Stimulated activated CD8-positive, alpha-beta memory T cell treated with anti-CD3 and anti-CD28 coated beads, Interleukin-7, amount 100 ng/mL, for 24 hours (primary cell): ENCODE data around the gene DPF3.

Experiments used
- DNase-seq: peaks from one replicate; pipeline ENCODE4 v3.0.0-alpha.2; 2020; ENCODE audit warnings: low read depth

The DPF3 gene

DNA sequence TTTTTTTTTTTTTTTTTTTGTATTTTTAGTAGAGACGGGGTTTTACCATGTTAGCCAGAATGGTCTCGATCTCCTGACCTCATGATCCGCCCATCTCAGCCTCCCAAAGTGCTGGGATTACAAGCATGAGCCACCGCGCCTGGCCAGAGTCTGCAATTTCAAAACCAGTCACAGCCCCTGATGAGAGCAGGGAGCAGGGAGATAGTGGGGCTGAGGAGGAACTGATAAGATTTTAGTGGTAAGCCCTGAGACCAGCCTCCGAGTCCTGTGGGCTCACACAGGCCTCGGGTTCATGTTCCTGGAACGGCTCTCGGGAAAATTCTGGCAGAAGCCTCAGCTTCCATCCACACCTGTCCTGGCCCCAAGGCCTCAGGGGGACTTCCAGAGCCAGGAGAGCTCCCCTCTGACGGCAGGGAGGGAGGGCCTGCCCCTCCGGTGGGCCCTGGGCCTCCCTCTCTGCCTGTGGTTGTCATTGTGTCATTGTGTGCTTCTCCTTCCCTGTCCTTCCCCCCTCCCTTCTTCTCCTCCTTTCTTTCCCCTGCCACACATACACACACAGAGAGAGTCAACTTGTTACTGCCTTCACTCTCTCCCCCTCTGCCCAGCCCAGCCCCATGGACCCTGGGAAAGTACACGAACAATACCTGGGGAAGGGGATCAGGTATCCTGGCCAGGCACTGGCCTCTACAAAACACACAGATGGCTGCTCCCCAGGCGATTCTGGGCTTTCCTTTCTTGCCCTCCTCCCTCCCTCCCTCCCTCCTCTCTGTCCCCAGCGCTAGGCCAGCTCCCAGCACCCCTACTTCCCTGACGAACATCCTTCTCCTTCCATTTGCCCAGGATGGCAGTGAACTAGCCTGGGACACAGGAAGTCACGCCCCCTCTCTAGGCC, 294.1 kb downstream of the DPF3 start:
- no peak for DNase-seq

DNA sequence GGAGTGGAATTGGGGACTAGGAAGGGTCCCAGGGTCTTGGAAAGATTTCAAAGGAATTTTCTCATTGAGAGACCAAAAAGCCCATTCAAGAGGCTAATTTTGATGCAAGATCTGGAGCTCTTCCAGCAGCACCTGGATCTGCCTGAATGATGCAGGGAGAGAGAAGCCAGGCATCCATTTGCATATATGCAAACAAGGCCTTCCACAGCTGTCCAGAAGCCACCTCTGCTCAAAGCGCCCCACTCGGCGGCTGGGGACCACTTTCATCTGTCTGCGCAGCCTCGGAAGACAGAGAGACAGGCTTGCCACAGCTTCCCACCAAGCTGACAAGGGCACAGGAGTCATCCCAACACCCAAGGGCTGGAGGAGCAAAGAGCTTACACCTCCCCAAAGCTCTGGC, 295.6 kb downstream of the DPF3 start:
- DNase-seq = no peak

DNA sequence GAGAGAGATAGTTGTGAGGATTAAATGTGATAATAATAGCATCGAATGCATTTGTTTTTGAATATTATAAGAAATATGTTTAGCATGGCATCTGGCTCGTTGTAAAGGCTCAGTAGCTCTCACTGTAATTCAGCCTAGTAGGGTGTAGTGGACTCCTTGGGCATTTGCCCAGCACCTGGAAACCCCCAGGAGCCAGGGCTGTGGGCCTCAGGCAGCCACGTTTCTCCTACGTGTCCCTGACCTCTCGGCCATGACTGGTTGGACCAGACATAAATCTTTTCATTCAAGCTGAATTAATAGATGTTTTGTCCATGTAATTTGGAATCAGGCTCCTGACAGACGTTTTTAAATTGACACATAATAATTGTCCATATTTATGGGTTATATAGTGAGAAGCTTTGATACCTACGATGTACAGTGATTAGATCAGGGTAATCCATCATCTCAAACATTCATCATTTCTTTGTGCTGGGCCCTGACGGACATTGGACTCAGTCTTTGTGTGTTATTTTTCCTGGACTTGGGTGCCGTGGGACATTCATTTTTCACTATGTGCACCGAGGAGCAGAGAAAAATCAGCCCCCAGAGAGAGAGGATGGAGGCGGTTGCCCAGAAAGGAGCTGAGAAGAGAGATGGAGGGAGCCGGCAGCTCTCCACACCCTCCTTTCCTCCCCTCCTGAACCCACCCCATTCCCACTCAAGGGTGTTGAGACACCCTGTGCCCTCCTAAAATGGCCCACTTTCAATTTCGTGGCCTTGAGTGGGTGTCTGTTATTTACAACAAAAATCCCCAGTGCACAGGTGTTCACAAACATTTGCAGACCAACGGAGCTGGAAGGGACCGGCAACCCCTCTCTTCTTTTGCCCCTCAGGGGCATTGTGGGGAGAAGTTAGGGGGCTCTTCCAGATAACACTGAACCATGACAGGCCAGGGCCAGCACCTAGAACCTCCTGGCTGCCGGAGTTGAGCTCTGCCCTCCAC, 296.4 kb downstream of the DPF3 start:
- no peak for DNase-seq

DNA sequence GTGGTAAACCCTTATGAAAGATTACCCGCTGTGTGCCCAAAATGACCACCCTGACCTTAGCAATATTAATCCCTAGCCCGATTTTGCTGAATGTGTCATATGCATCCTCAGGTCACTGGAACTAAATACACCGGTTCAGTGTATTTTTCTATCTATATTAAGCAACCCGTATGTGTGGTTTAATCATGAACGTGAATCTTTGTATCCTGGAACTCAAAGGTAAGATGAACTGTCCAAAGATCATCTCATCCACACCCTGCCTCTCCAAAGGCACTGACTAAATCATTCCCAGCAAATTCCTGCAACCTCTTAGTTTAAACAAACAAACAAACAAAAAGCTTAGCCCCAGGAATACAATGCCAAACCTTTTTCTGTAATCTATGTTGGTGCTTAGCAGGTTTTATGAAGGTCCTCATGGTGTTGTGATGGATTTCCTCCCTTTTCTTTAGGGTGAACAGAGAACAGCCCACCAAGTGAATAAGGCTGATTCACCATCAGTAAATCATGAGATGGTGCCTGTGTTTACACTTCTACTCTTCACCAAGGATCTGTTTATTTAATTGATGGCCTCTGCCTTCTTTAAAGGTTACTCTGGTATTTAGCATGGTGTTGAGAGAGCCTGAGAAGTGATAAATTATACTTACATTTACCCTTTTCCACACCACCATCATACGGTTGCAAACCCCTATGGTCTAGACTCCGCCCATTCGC, 298.6 kb downstream of the DPF3 start:
- DNase-seq = no peak

DNA sequence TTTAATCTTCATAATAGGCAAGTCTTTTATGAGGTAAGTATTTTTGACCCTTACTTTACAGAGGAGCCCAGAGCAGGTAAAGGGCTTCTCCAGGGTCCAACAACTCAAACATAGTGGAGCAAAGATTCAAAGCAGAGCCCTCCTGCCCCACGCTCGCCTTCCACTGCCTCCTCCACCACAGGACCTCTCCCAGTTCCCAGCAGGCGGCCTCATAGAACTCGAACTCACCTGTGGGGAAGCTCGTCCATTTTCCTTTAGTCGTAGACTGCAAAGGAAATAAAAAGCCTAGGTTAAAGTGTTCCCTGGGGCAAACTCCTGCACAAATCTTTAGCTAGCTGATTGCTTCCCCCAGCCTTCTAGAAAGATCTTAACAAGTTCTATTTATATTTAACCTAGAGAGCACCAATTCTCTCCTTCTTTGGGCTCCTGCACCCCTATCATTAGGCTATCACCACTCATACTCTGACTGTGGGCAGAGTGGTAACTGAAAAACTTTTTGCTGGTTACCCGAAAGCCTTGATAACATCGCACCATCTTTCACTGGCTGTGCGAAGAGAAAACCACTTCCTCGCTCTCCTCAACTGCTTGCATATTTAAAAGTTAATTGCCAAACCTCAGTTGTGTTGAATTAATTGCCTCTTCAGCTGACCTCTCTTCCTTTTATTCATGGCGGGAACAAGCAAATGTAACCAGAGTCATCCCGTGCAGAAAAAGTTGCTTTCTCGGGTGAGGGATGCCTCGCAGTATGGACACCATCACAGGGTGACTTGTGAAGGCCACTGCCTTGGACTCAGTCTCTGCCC, 299.6 kb downstream of the DPF3 start:
- no peak for DNase-seq

DNA sequence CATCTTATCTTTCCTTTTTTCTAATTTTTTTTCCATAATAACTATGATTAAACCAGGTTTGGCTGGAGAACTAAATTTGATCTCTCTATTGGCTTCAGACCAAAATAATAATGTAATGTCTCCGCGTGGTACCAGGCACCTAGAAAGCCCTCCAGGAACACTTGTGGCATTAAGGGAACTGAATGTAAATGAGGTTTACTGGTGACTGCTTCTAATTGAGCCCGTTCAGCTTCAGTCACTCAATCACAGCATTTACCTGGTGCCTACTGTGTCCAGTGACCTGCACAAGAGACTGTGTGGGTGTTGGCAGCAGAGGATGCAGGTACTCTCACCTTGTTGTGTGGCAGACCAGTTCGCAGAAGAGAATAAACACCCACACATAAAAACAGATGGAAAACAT, 302.5 kb downstream of the DPF3 start:
- no peak for DNase-seq

DNA sequence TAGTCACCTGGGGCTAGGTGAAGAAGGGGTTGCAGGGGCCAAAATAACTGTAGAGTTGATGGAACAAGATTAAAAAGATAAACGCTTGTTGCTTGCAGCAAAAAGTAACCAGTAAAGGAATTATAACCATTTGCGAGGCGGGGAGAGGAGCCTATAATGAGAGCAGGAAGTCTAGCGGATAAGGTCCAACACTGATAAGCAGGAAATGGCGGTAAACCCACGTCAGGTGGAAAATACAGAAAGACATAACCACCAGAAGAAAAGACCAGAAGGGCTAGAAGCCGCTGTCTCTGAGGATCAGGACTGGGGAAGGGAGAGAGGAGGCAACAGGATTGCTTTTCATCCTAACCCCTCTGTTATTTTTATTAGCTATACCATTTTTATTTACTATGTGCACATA, 303.3 kb downstream of the DPF3 start:
- no peak for DNase-seq

DNA sequence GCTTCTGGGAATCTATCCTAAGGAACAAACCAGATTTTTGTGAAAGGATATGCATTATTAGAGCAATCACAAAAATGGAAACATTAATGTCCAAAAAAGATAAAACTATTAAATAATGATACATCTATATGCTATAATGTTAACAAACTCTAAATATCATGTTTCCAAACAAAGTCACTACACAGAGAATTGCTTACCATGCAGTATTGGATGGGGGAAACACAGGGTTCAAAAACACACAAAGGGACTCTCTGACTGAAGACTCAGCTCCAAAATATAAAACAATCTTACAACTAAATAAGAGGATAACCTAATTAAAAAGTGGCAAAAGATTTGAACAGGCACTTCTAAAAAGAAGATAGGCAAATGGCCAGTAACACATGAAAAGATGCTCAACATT, 304.2 kb downstream of the DPF3 start:
- DNase-seq = no peak

DNA sequence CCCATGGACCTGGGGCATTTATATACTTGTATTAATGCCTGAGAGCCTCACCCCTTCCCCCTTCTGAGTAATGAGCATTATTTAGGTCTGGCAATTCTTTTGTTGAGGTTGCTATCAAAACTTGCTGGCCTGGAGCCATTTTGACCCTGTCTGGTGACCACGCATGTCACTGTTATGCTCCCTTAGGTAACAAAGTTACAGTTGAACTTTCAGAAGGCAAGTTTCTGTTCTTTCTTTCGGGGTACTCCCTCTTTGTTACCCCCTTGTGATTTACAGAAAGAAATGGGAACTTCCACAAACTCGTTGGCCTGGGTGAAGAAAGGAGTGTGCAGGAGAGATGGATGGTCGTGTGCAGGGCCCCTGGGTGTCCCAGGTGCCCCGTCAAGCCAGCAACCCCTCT, 305.4 kb downstream of the DPF3 start:
- DNase-seq = no peak

DNA sequence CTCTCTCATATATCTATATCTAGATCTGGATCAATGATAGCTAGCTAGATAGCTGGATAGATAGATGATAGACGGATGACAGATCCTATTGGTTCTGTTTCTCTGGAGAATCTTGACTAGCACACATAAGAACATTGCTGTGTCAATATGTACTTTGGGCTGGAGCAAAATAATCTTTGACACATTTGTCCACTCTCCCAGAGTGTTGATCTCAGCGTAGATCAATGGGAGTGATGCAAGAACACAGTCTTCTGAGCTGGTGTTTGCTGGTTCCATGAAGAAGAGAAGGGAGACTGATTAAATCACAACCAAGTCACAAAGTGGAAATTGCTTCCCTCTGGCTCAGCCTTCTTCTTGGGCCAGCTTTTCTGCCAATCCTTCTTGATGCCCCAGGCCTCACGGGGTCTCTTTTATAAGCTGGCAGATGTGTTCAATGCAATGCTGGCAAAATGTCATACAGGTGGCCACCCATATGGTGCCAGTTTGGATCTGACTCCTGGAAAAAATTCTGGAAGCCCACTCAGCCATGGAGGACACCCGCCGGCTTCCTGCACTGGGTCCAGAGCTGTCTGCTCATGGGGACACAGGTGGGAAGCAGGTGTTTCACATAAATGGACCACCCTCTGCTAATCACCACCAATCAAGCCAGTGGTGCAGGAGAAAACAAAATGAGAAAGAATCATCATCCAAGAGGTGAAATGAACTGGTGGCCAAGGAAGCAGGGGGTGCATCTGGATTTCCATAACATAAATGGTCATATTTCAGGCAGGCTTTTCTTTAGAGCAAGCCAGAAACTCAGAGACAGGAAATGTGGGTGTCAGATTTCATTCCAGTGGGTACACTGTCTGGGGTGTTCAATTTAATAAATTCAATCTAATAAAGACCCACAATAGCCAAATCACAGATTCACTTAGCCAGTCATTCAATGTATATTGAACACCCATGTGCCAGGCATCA, 310.3 kb downstream of the DPF3 start:
- DNase-seq = no peak

DNA sequence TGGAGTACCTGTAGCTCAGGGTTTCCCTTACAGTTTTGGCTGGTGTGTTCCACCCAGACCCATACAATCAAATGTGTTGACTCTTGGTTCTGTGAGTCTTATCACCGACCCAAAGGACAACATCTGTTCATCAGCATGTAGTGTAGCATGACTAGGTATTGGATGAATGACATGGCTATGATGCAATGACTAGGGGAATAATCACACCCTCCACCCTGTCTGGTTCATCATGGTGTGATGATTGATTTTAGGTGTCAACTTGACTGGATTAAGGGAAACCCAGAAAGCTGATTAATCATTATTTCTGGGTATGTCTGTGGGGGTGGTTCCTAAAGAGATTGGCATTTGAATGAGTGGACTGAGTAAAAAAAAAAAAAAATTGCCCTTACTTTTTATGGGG, 311.3 kb downstream of the DPF3 start:
- DNase-seq = no peak

DNA sequence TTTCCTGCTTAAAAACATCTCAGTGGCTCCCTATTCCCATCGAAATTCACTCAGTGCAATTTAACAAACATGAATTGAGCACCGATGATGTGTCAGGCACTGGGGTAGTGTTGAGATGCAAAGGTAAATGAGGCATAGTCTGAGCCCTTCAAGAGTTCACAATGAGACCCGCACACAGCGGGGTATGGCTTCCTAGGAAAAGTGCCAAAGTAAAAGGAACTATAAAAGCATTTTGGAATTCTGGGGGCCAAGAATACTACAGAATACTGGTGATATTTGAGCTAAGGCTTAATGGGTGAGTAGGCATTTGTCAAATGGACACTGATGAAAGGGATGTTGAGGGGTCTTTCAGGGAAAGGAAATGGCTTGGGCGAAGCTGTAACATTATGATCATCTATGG, 315.4 kb downstream of the DPF3 start:
- no peak for DNase-seq

DNA sequence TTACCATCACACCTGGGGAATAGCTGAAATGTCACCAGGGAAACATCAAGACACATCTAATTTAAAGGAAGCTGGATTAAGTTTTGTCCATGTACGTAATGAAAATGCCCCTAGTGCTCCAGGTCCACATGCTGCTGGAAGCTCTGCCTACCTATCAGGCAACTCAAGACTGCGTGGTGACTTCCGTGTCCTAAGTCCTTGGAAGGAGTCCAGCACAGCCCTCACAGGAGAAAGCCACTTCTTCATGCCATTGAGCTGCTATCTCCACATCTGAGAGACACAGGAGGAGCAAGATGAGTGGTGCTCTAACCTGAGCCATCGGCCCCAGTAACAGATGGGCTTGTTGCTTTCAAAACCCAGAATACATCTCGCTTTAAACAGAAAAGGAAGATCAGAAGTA, 316.4 kb downstream of the DPF3 start:
- DNase-seq = no peak

DNA sequence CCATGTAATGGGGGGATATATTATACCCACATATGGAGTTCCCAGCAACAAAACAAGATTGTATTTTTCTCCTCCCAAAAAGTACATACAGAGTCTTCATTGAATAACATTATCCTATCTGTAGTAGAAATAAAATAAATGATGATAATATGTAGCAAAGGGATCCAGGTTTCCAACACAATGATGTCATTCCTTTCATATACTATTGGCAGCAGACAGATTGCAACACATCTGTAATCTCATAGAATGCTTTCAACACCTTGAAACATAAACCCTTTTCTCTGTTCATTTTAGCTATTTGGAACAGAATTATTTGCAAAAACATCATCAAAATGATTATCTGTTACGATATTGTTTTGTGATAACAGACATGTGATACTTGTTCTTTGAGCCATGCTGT, 317.6 kb downstream of the DPF3 start:
- no peak for DNase-seq

DNA sequence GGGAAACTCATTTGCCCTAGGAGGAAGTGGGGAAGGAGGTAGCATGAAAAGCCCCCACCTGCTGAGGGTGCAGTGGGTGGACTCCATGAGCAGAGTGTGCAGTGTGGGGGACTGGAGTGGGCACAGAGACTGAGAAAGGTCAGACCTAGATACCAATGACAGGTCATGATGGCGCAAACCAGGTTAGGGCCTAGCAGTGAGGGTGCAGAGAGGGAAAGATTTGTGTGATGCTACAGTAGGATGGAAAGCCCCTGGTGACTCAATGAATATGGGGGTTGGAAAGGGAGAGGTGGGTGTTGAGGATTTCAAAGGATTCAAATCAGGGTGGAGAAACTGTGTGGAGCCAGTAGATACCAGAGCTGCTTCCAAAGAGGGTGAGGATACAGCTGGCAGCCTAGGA, 319.2 kb downstream of the DPF3 start:
- DNase-seq = no peak

DNA sequence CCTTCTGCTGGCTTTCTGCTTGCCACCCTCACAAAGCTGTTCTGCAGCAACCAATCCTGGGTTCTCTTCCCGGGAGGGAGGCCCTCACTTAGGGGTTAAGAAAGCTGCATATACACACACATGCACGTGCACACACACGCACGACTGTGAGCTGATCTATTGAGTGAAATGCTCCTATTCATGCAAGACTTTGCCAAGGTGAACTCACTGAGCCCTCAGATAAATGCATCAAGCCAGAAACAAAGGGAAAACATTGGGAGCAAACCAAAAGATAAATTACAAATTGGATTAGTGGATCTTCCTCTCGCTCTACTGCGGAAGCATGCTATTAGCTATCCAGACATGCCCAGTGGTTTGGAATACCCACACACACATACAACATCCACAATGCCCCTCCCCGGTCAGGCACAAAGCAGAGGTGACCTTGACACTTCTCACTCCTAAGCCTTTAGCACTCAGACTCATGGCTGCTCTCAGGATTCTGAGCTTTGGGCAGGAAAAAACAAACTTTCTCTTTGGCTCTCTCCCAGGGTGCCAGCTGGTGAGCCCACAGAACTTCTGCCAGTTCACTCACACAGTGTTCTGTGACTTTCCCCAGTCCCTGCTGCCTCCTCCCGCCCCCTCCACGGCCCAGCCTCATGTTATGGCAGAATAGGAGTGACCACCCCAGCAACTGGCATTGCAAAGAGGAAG, 320.0 kb downstream of the DPF3 start:
- DNase-seq = no peak
